ENCODE results near the gene TBC1D14. TPM values are rescaled to one million over a fixed set of nuclear protein-coding genes. Genes with fewer than 3 reads are reported as not detected.
A peak's percentile ranks its signal among the peaks of the same experiment; 100 is the strongest.

TBC1D14 gene
- polyA plus RNA-seq, 3 donors: 36.3 to 44.7 (median 39.3) TPM

DNA sequence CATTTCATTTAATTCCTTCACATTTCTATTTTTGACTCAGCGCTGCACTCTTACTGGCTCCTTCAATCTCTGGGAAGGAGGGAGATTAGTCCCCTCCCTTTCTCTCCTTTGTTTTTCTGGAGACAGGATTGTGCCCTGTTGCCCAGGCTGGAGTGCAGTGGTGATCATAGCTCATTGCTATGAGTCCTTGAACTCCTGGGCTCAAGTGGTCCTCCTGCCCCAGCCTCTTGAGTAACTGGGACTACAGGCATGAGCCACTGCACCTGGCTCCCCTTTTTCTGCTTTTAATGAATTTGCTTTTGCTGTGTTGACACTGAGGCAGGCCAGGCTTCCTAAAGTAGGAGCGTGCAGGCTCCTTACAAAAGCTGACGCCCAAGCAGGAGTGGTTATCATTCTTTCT, 10.5 kb downstream of the TBC1D14 start:
- Mint-ChIP-seq H3K9me3 (no peaks in the 10 kb centered on the region), H3K27ac (peak overlapping the region in 1 of 7 donors; percentile 10), H3K36me3 (peaks cover 34 to 48% of the 10 kb centered on the region in 2 donors), H3K27me3 (ENCODE audit: low read depth in 3 of 3) (peaks cover 0 to 2% (median 2%) of the 10 kb centered on the region in 3 donors), H3K4me3 (no peak overlapping the region), H3K4me1 (peaks cover 76% of the 10 kb centered on the region)
- Histone ChIP-seq H3K27me3 (ENCODE audit: control insufficient read depth in 2 of 2, insufficient read depth in 2 of 2, low read length in 2 of 2) (no peaks in the 10 kb centered on the region), H3K79me2 (ENCODE audit: insufficient read depth, low read length) (peaks cover 95% of the 10 kb centered on the region), H3K4me2 (replicated peaks; ENCODE audit: extremely low read depth, low read length, poor library complexity, severe bottlenecking) (no peak overlapping the region), H3K36me3 (replicated peaks in 1 of 2; ENCODE audit: control insufficient read depth in 1 of 2, insufficient read depth in 2 of 2, low read length in 2 of 2) (peaks cover 18 to 32% of the 10 kb centered on the region in 2 donors), H2AFZ (ENCODE audit: insufficient read depth, low read depth, low read length, poor library complexity, severe bottlenecking) (no peak overlapping the region), H3K4me1 (ENCODE audit: control insufficient read depth in 1 of 2, insufficient read depth in 2 of 2, low read length in 2 of 2) (peaks cover 62 to 64% of the 10 kb centered on the region in 2 donors), H4K20me1 (ENCODE audit: insufficient read depth, low read length) (peaks cover 95% of the 10 kb centered on the region), H3K27ac (ENCODE audit: low read depth in 1 of 2, low read length in 2 of 2) (no peak overlapping the region), H3K9me3 (replicated peaks in 1 of 2; ENCODE audit: control insufficient read depth in 1 of 2, insufficient read depth in 1 of 2, low read length in 2 of 2) (no peaks in the 10 kb centered on the region), H3K4me3 (replicated peaks in 1 of 3; ENCODE audit: low read depth in 2 of 3, low read length in 3 of 3) (no peak overlapping the region), H3K9ac (ENCODE audit: insufficient read depth, low read length, poor library complexity, severe bottlenecking) (no peak overlapping the region)
- TF ChIP-seq, protein P1, sequence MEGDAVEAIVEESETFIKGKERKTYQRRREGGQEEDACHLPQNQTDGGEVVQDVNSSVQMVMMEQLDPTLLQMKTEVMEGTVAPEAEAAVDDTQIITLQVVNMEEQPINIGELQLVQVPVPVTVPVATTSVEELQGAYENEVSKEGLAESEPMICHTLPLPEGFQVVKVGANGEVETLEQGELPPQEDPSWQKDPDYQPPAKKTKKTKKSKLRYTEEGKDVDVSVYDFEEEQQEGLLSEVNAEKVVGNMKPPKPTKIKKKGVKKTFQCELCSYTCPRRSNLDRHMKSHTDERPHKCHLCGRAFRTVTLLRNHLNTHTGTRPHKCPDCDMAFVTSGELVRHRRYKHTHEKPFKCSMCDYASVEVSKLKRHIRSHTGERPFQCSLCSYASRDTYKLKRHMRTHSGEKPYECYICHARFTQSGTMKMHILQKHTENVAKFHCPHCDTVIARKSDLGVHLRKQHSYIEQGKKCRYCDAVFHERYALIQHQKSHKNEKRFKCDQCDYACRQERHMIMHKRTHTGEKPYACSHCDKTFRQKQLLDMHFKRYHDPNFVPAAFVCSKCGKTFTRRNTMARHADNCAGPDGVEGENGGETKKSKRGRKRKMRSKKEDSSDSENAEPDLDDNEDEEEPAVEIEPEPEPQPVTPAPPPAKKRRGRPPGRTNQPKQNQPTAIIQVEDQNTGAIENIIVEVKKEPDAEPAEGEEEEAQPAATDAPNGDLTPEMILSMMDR (IDR thresholded peaks at IDR 0.05): no peak
- no peak for DNase-seq
- intact Hi-C loops (cut with micrococcal nuclease): no loop called here
- WGBS (ENCODE audit: insufficient coverage): 50% methylated on average over 2 of the region's 3 CpGs

DNA sequence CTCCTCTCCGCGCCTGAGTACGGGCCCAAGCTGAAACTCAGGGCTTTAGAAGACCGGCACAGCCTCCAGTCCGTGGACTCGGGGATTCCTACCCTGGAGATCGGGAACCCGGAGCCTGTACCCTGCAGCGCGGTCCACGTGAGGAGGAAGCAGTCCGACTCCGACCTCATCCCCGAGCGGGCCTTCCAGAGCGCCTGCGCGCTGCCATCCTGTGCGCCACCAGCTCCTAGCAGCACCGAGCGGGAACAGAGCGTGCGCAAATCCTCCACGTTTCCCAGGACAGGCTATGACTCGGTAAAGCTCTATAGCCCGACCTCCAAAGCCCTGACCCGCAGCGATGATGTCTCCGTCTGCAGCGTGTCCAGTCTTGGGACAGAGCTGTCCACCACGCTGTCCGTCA, 13.9 kb downstream of the TBC1D14 start:
- Histone ChIP-seq H3K27me3 (ENCODE audit: control insufficient read depth in 2 of 2, insufficient read depth in 2 of 2, low read length in 2 of 2) (no peaks in the 10 kb centered on the region), H4K20me1 (ENCODE audit: insufficient read depth, low read length) (peaks cover 96% of the 10 kb centered on the region), H3K9me3 (replicated peaks in 1 of 2; ENCODE audit: control insufficient read depth in 1 of 2, insufficient read depth in 1 of 2, low read length in 2 of 2) (no peaks in the 10 kb centered on the region), H3K79me2 (ENCODE audit: insufficient read depth, low read length) (peaks cover 90% of the 10 kb centered on the region), H3K4me2 (replicated peaks; ENCODE audit: extremely low read depth, low read length, poor library complexity, severe bottlenecking) (no peak overlapping the region), H3K9ac (ENCODE audit: insufficient read depth, low read length, poor library complexity, severe bottlenecking) (no peak overlapping the region), H3K36me3 (replicated peaks in 1 of 2; ENCODE audit: control insufficient read depth in 1 of 2, insufficient read depth in 2 of 2, low read length in 2 of 2) (peaks cover 18 to 40% of the 10 kb centered on the region in 2 donors), H3K27ac (ENCODE audit: low read depth in 1 of 2, low read length in 2 of 2) (no peak overlapping the region), H3K4me3 (replicated peaks in 1 of 3; ENCODE audit: low read depth in 2 of 3, low read length in 3 of 3) (no peak overlapping the region), H2AFZ (ENCODE audit: insufficient read depth, low read depth, low read length, poor library complexity, severe bottlenecking) (no peak overlapping the region), H3K4me1 (ENCODE audit: control insufficient read depth in 1 of 2, insufficient read depth in 2 of 2, low read length in 2 of 2) (peaks cover 62 to 64% of the 10 kb centered on the region in 2 donors)
- 98% methylated on average over 28 of the region's 32 CpGs for WGBS (ENCODE audit: insufficient coverage)
- intact Hi-C loops (cut with micrococcal nuclease): no loop called here
- H3K4me1 Mint-ChIP-seq: peaks cover 76% of the 10 kb centered on the region
- peaks cover 40 to 60% of the 10 kb centered on the region in 2 donors for H3K36me3 Mint-ChIP-seq
- TF ChIP-seq, protein P1 (IDR thresholded peaks at IDR 0.05): no peak
- no peak overlapping the region for H3K27ac Mint-ChIP-seq
- H3K4me3 Mint-ChIP-seq: no peak overlapping the region
- H3K27me3 Mint-ChIP-seq (ENCODE audit: low read depth in 3 of 3): peaks cover 0 to 2% (median 2%) of the 10 kb centered on the region in 3 donors
- H3K9me3 Mint-ChIP-seq: no peaks in the 10 kb centered on the region
- DNase-seq: no peak

Data from CD14-positive monocyte (primary cell).